Suprapubic skin (tissue), 4 donors: Measurements from ENCODE around the gene SPG7.
A peak's percentile ranks its signal among the peaks of the same experiment; 100 is the strongest.

ENCODE experiments used
- POLR2A ChIP-seq, 2 donors: fragments of 450-650 bp; IDR thresholded peaks; one replicate each; pipeline ENCODE4 v1.6.1; 2017; ENCODE audit warnings: antibody characterized with exemption in 2 of 2, mild to moderate bottlenecking in 2 of 2, moderate library complexity in 2 of 2
- POLR2AphosphoS5 ChIP-seq, 3 donors: sonication (generic); formaldehyde crosslinking; IDR thresholded peaks; one replicate each; pipeline ENCODE4 v1.6.1; 2017; ENCODE audit warnings: antibody characterized with exemption in 3 of 3
- TF ChIP-seq, protein P1 (sequence below), 2 donors: fragments of 200-600 bp in 1 of 2; fragments of 450-650 bp in 1 of 2; sonication (generic) in 1 of 2; IDR thresholded peaks; one replicate each; pipeline ENCODE4 v1.5.1; 2016 to 2019; ENCODE audit warnings: antibody characterized with exemption in 2 of 2, mild to moderate bottlenecking in 1 of 2, moderate library complexity in 1 of 2

DNA sequence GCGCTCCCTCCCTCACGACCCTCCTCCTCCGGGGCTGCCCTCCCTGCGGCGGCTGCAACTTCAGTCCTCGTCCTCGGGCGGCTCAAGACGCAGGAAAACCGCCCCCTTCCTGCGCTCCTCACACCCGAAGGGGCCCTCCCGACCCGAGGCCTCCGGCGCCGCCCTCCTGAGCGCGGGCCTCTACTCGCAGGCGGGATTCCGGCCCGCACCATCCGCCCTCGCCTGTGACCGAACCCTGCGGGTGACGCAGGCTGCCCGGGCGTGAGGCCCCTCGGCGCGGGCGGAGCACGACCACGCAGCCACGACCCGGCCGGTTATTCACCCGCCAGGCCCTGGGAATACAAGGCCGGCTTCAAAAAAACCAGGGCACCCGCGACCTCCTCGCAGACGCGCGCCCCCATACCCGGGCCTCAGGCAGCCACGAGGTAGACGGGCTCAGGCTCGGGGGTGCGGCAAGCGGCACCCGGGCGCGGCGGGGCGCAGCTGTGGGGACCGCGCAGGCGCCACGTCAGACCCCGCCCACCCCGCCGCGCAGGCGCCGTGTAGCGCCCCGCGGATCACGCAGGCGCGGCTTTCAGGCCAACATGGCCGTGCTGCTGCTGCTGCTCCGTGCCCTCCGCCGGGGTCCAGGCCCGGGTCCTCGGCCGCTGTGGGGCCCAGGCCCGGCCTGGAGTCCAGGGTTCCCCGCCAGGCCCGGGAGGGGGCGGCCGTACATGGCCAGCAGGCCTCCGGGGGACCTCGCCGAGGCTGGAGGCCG is at the start of gene SPG7:
- TF ChIP-seq POLR2A (IDR thresholded peaks at IDR 0.05) (peak; percentile 40 to 84), POLR2AphosphoS5 (IDR thresholded peaks at IDR 0.05) (no peak)
- TF ChIP-seq, protein P1, sequence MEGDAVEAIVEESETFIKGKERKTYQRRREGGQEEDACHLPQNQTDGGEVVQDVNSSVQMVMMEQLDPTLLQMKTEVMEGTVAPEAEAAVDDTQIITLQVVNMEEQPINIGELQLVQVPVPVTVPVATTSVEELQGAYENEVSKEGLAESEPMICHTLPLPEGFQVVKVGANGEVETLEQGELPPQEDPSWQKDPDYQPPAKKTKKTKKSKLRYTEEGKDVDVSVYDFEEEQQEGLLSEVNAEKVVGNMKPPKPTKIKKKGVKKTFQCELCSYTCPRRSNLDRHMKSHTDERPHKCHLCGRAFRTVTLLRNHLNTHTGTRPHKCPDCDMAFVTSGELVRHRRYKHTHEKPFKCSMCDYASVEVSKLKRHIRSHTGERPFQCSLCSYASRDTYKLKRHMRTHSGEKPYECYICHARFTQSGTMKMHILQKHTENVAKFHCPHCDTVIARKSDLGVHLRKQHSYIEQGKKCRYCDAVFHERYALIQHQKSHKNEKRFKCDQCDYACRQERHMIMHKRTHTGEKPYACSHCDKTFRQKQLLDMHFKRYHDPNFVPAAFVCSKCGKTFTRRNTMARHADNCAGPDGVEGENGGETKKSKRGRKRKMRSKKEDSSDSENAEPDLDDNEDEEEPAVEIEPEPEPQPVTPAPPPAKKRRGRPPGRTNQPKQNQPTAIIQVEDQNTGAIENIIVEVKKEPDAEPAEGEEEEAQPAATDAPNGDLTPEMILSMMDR (IDR thresholded peaks at IDR 0.05) = no peak
